PC-9 (cell line): Measurements from ENCODE around the gene TUG1. TPM values are rescaled to one million over a fixed set of nuclear protein-coding genes. Genes with fewer than 3 reads are reported as not detected.

ENCODE experiments used
- Bru-seq: library from RNA; stranded (reverse); fragments of 400-500 nt; gene quantifications from one replicate; lab custom pipeline; 2021; lab: Mats Ljungman, UMichigan
- BruChase-seq, 2 experiments: library from RNA; stranded (reverse); fragments of 400-500 nt; gene quantifications; one replicate each; lab custom pipeline; 2021; lab: Mats Ljungman, UMichigan
- BruUV-seq: library from RNA; stranded (reverse); fragments of 400-500 nt; replicated peaks from 2 replicates; lab custom pipeline; 2021; lab: Mats Ljungman, UMichigan
- CTCF ChIA-PET: fragments of 300-600 bp; sonication (Branson Sonifier 250); formaldehyde crosslinking; loops from one replicate; lab custom pipeline; 2022; ENCODE audit warnings: antibody characterized with exemption; lab: Charles Lee
- POLR2A ChIA-PET: fragments of 300-600 bp; sonication (Branson Sonifier 250); formaldehyde crosslinking; loops from one replicate; lab custom pipeline; 2022; ENCODE audit warnings: antibody characterized with exemption; ENCODE audit not compliant: unreplicated experiment; lab: Charles Lee
- DNase-seq, 2 experiments: peaks; one replicate each; pipeline versions ENCODE4 v3.0.0 to v3.0.0-alpha.2; 2015 to 2022; ENCODE audit warnings: mixed read lengths in 1 of 2
- H2AFZ ChIP-seq: fragments of 200-600 bp; sonication (generic); 2 replicates; pipeline ENCODE4 v1.8.1; 2017; ENCODE audit warnings: antibody characterized with exemption
- H3F3A ChIP-seq: fragments of 200-600 bp; sonication (generic); 2 replicates; pipeline ENCODE4 v1.8.1; 2017; ENCODE audit warnings: antibody characterized with exemption, mild to moderate bottlenecking, low read depth; ENCODE audit not compliant: insufficient read depth
- H3K27ac ChIP-seq: fragments of 200-600 bp; sonication (generic); 2 replicates; pipeline ENCODE4 v1.6.1; 2016; ENCODE audit warnings: mixed run types
- H3K27me3 ChIP-seq: fragments of 200-600 bp; sonication (generic); 2 replicates; pipeline ENCODE4 v1.6.1; 2016; ENCODE audit warnings: low read depth, mixed run types; ENCODE audit not compliant: insufficient read depth
- H3K36me3 ChIP-seq: fragments of 200-600 bp; sonication (generic); 2 replicates; pipeline ENCODE4 v1.6.1; 2016; ENCODE audit warnings: low read depth, mixed run types
- H3K4me1 ChIP-seq: fragments of 200-600 bp; sonication (generic); replicated peaks from 2 replicates; pipeline ENCODE4 v1.6.1; 2016; ENCODE audit warnings: mixed run types; ENCODE audit not compliant: insufficient read depth
- H3K4me2 ChIP-seq: fragments of 200-600 bp; sonication (generic); 2 replicates; pipeline ENCODE4 v1.6.1; 2017; ENCODE audit warnings: mixed run types
- H3K4me3 ChIP-seq: fragments of 200-600 bp; sonication (generic); 2 replicates; pipeline ENCODE4 v1.6.1; 2016; ENCODE audit warnings: mixed run types
- H3K79me2 ChIP-seq: fragments of 200-600 bp; sonication (generic); 2 replicates; pipeline ENCODE4 v1.6.1; 2017; ENCODE audit warnings: low read depth, mixed run types
- H3K9me2 ChIP-seq: fragments of 200-600 bp; sonication (generic); 2 replicates; pipeline ENCODE4 v1.8.1; 2017; ENCODE audit warnings: mild to moderate bottlenecking; ENCODE audit not compliant: insufficient read depth
- H3K9me3 ChIP-seq: fragments of 200-600 bp; sonication (generic); 2 replicates; pipeline ENCODE4 v1.8.1; 2016; ENCODE audit warnings: low read depth; ENCODE audit not compliant: insufficient read depth
- H4K20me1 ChIP-seq: fragments of 200-600 bp; sonication (generic); 2 replicates; pipeline ENCODE4 v1.8.1; 2017; ENCODE audit not compliant: insufficient read depth
- EZH2 ChIP-seq: fragments of 200-600 bp; sonication (generic); IDR thresholded peaks from 2 replicates; pipeline ENCODE4 v1.8.0; 2017; ENCODE audit warnings: antibody characterized with exemption, low read depth
- intact Hi-C: fragments of 100-400 bp; cut with micrococcal nuclease; formaldehyde crosslinking; loops from one replicate; pipeline ENCODE4 v1.10.0; 2022; ENCODE audit not compliant: unreplicated experiment
- long read RNA-seq: library from polyadenylated mRNA; stranded (forward); transcript quantifications from one replicate; pipeline ENCODE4 v2.0.0, GENCODE V29; 2022
- total RNA-seq: library from RNA; stranded (reverse); gene quantifications from 2 replicates; pipeline ENCODE4 v1.2.3, GENCODE V29; 2021
- TF ChIP-seq, protein P1 (sequence below): fragments of 200-600 bp; sonication (generic); conservative IDR thresholded peaks from 2 replicates; pipeline ENCODE4 v1.6.1; 2017; ENCODE audit warnings: mixed run types, antibody characterized with exemption, mild to moderate bottlenecking, moderate library complexity

TUG1 gene
- total RNA-seq, result 80.6 and 105 TPM in 2 replicates
- percentile 97 among the genes with signal in this experiment for Bru-seq, nascent RNA
- percentile 100 among the genes with signal in this experiment for BruChase-seq, experiment 1, labeled RNA remaining after a 2-hour chase
- percentile 99 among the genes with signal in this experiment for BruChase-seq, experiment 2, labeled RNA remaining after a 6-hour chase
- long read RNA-seq, full-length matches to known transcripts, result 24 of 33 reads
- long read RNA-seq, partial matches to known transcripts, result 0 of 33 reads
- long read RNA-seq, other reads (novel, unspliced or antisense), result 9 of 33 reads

DNA sequence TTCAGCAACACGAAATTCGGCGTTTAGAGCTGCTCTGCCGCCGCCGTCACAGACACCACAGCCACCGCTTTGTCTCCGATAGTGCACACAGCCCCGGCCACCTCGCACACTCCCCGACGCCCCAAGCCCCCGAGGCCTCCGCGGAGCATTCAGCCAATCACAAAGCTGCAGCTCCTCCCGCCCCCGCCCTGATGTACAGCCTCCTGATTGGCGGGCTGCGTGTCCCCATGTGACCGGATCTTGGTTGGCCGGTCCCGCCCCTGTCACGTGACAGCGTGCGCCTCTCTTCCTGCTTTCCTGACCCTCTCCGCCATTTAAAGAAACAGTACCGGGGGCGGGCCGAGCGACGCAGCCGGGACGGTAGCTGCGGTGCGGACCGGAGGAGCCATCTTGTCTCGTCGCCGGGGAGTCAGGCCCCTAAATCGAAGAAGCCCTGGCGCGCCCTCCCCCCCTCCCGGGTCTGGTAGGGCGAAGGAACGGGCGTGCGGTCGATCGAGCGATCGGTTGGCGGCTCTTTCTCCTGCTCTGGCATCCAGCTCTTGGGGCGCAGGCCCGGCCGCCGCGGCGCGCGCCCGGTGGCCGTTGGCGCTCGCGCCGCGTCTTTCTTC lies at the start of gene TUG1:
TUG1 (plus strand) TSS at position 342 of the 608 bp plus-strand sequence.
- Histone ChIP-seq H3K4me3 (peak within 1 kb of the TSS; percentile 89), H2AFZ (peak within 1 kb of the TSS; percentile 80), H3K79me2 (peaks cover 94% of the 10 kb centered on the region), H3K9me2 (no peaks in the 10 kb centered on the region), H3K4me1 (peaks cover 32% of the 10 kb centered on the region; the same call in 1 of the 2 replicates), H3K36me3 (peaks cover 69% of the 10 kb centered on the region), H3K27ac (peak within 1 kb of the TSS; percentile 78), H4K20me1 (no peaks in the 10 kb centered on the region), H3K4me2 (peak within 1 kb of the TSS; percentile 88), H3F3A (no peaks in the 10 kb centered on the region; the same call in 1 of the 2 replicates), H3K9me3 (peaks cover 54% of the 10 kb centered on the region), H3K27me3 (no peaks in the 10 kb centered on the region)
- BruUV-seq, result no TSS peak
- intact Hi-C loops, result loop anchor here (1.0 kb wide), 1 partner anchor 112 kb away; the partner anchor contains the start of gene SMTN
- no peak for TF ChIP-seq EZH2
- TF ChIP-seq, protein P1, sequence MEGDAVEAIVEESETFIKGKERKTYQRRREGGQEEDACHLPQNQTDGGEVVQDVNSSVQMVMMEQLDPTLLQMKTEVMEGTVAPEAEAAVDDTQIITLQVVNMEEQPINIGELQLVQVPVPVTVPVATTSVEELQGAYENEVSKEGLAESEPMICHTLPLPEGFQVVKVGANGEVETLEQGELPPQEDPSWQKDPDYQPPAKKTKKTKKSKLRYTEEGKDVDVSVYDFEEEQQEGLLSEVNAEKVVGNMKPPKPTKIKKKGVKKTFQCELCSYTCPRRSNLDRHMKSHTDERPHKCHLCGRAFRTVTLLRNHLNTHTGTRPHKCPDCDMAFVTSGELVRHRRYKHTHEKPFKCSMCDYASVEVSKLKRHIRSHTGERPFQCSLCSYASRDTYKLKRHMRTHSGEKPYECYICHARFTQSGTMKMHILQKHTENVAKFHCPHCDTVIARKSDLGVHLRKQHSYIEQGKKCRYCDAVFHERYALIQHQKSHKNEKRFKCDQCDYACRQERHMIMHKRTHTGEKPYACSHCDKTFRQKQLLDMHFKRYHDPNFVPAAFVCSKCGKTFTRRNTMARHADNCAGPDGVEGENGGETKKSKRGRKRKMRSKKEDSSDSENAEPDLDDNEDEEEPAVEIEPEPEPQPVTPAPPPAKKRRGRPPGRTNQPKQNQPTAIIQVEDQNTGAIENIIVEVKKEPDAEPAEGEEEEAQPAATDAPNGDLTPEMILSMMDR, result no peak
- CTCF ChIA-PET, result interaction anchor here (0.6 to 1.3 kb wide), 3 partner anchors 138 to 1724 kb away, joined by 3 to 5 read pairs (median 4); partner anchors contain the start of genes SELENOM and SLC35E4
- DNase-seq, result peak; percentile 95 to 97
- POLR2A ChIA-PET, result interaction anchor here (0.6 to 1.2 kb wide), 8 partner anchors 86 to 1884 kb away, joined by 5 to 9 read pairs (median 7); no protein-coding TSS in a partner anchor

DNA sequence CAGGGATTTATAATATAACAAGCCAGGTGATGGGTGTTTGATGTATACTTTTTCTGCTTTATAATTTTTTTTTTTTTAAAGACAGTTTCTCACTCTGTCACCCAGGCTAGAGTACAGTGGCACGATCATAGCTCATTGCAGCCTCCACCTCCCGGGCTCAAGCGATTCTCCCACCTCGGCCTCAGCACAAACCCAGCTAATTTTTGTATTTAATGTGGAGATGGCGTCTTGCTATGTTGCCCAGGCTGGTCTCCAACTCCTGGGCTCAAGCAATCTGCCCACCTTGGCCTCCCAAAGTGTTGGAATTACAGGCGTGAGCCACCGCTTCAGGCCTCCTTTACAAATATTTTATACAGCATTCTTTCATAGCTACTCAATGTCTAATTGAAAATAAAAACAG lies 49.1 kb upstream of the TUG1 start:
- ChIA-PET POLR2A (interaction anchor here (0.7 kb wide), 1 partner anchor 25 kb away, joined by 8 read pairs; no protein-coding TSS in a partner anchor), CTCF (interaction anchor here (0.6 to 2.8 kb wide), 8 partner anchors 45 to 626 kb away, joined by 3 to 29 read pairs (median 5); no protein-coding TSS in a partner anchor)
- Histone ChIP-seq H3K36me3 (no peaks in the 10 kb centered on the region), H3K27me3 (no peaks in the 10 kb centered on the region), H3K79me2 (no peaks in the 10 kb centered on the region), H3K9me3 (no peaks in the 10 kb centered on the region), H3K4me3 (no peak overlapping the region), H4K20me1 (no peaks in the 10 kb centered on the region), H3K27ac (no peak overlapping the region), H3K4me1 (no peaks in the 10 kb centered on the region), H3K4me2 (no peak overlapping the region), H3F3A (peaks cover 10% of the 10 kb centered on the region), H3K9me2 (no peaks in the 10 kb centered on the region), H2AFZ (no peak overlapping the region)
- no TSS peak for BruUV-seq
- DNase-seq, result no peak
- intact Hi-C loops, result loop anchor here (1.0 to 10.0 kb wide), 3 partner anchors 90 to 285 kb away; partner anchors contain the start of gene SLC35E4
- TF ChIP-seq, protein P1, result no peak
- TF ChIP-seq EZH2, result no peak

DNA sequence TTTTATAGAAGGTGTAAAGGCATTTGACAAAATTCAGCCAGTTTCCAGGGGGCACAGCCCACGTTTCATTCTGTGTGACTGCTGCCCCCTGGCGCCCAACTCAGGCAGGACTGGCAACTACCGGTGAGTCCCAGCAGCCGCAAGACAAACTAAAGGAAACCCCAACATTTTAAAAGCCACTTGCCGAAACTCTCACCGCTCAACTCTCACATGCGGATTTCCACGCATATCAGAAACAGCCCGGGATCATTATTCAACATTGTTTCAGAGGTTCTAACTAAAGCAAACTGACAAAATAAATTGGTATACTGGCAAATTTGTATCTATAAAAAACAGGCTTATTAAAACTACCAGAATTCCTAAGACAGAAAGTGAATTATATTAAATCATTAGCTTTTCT lies 48.7 kb upstream of the TUG1 start:
- TF ChIP-seq EZH2, result no peak
- TF ChIP-seq, protein P1, result peak; percentile 98
- no TSS peak for BruUV-seq
- Histone ChIP-seq H3K79me2 (no peaks in the 10 kb centered on the region), H3K9me2 (no peaks in the 10 kb centered on the region), H3K36me3 (no peaks in the 10 kb centered on the region), H3K4me3 (no peak overlapping the region), H3K9me3 (no peaks in the 10 kb centered on the region), H3K27ac (no peak overlapping the region), H3K27me3 (no peaks in the 10 kb centered on the region), H4K20me1 (no peaks in the 10 kb centered on the region), H3K4me2 (peak overlapping the region; percentile 46; the same call in 1 of the 2 replicates), H3F3A (peaks cover 10% of the 10 kb centered on the region), H3K4me1 (no peaks in the 10 kb centered on the region), H2AFZ (no peak overlapping the region)
- CTCF ChIA-PET, result interaction anchor here (0.6 to 2.8 kb wide), 6 partner anchors 45 to 626 kb away, joined by 3 to 29 read pairs (median 6); no protein-coding TSS in a partner anchor
- POLR2A ChIA-PET, result interaction anchor here (0.6 to 0.7 kb wide), 2 partner anchors 25 to 272 kb away, joined by 5 to 8 read pairs; no protein-coding TSS in a partner anchor
- peak; percentile 46 to 74 for DNase-seq
- intact Hi-C loops, result loop anchor here (1.0 to 10.0 kb wide), 3 partner anchors 90 to 286 kb away; partner anchors contain the start of gene SLC35E4
